Muscle of leg (tissue), 11 donors: Measurements from ENCODE around the gene PTPN14. TPM values are rescaled to one million over a fixed set of nuclear protein-coding genes. Genes with fewer than 3 reads are reported as not detected.
"Not testable (repeated sequence)": the region's sequence is repeated elsewhere in the genome, so short reads cannot be mapped to it uniquely, and the experiment has no call there.

ENCODE experiments used
- DNase-seq: peaks from one replicate; pipeline ENCODE4 v3.0.0; 2013
- H3K27ac ChIP-seq: one replicate; pipeline ENCODE4 v1.5.1; 2013; ENCODE audit warnings: mild to moderate bottlenecking, low read length, control low read depth
- H3K27me3 ChIP-seq: one replicate; pipeline ENCODE4 v1.6.1; 2013; ENCODE audit warnings: low read length; ENCODE audit not compliant: control insufficient read depth, insufficient read depth
- H3K36me3 ChIP-seq: one replicate; pipeline ENCODE4 v1.6.1; 2013; ENCODE audit warnings: low read length; ENCODE audit not compliant: control insufficient read depth, insufficient read depth
- H3K4me1 ChIP-seq: one replicate; pipeline ENCODE4 v1.6.1; 2013; ENCODE audit warnings: low read length; ENCODE audit not compliant: control insufficient read depth, insufficient read depth
- H3K4me3 ChIP-seq: one replicate; pipeline ENCODE4 v1.5.1; 2013; ENCODE audit warnings: low read length, control low read depth
- H3K9me3 ChIP-seq: replicated peaks from 2 replicates; pipeline ENCODE4 v1.6.1; 2013; ENCODE audit warnings: low read depth, low read length; ENCODE audit not compliant: control insufficient read depth
- WGBS: methylation state at CpG from one replicate; pipeline ENCODE4 v1.1.5; 2013; ENCODE audit warnings: missing lambda C conversion rate; ENCODE audit not compliant: insufficient coverage; 5-methylcytosine and 5-hydroxymethylcytosine counted together
- polyA plus RNA-seq, 8 donors: library from polyadenylated mRNA; unstranded; fragments of 120-200 nt; gene quantifications; one replicate each; pipeline versions ENCODE4 v1.2.1 to v1.2.3, GENCODE V29; 2013; ENCODE audit warnings: inconsistent platforms in 1 of 8, low replicate concordance in 1 of 8; ENCODE audit not compliant: insufficient read length in 8 of 8, insufficient read depth in 1 of 8
- total RNA-seq: library from RNA; stranded (reverse); fragments of 120-200 nt; gene quantifications from one replicate; pipeline ENCODE4 v1.2.4, GENCODE V29; 2013

Gene PTPN14
- total and polyA plus RNA-seq, 9 donors: 9.4 to 25.2 (median 15.8) TPM

DNA sequence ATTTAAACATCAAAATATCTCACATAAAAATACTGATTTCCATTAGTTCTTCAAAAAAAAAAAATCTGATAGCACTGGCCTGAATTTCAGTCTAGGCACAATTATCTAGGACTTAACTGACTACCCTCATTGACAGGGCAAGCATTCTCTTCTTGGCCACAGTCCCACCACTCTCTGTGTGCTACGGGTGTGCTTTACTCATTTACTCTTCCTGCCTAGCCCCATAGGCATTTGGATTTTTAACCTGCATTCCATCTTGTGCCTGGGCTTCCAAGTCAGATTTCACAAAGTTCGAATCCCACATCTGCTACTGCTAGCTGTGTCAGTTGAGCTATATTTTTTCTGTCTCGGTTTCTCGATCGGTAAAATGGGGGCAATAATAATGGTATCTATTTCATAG lies 38.0 kb downstream of the PTPN14 start:
- H3K27ac ChIP-seq: no peak overlapping the region
- peaks cover 7% of the 10 kb centered on the region for H3K4me1 ChIP-seq
- 56% methylated on average over 2 of the region's 5 CpGs for WGBS

GRCh38 chr1:214511639-214511998 lies 39.8 kb downstream of the PTPN14 start:
- H3K36me3 ChIP-seq: no peaks in the 10 kb centered on the region
- DNase-seq: no peak
- H3K27ac ChIP-seq: no peak overlapping the region
- no CpG with 5 or more reads among the region's 1 CpG for WGBS
- peaks cover 10% of the 10 kb centered on the region for H3K9me3 ChIP-seq
- peaks cover 7% of the 10 kb centered on the region for H3K4me1 ChIP-seq
- H3K4me3 ChIP-seq: no peak overlapping the region
- no peaks in the 10 kb centered on the region for H3K27me3 ChIP-seq

More for the DNA sequence above, 38.0 kb downstream of the PTPN14 start:
- DNase-seq: no peak
- peaks cover 10% of the 10 kb centered on the region for H3K9me3 ChIP-seq
- H3K36me3 ChIP-seq: no peaks in the 10 kb centered on the region
- H3K27me3 ChIP-seq: no peaks in the 10 kb centered on the region
- H3K4me3 ChIP-seq: no peak overlapping the region

DNA sequence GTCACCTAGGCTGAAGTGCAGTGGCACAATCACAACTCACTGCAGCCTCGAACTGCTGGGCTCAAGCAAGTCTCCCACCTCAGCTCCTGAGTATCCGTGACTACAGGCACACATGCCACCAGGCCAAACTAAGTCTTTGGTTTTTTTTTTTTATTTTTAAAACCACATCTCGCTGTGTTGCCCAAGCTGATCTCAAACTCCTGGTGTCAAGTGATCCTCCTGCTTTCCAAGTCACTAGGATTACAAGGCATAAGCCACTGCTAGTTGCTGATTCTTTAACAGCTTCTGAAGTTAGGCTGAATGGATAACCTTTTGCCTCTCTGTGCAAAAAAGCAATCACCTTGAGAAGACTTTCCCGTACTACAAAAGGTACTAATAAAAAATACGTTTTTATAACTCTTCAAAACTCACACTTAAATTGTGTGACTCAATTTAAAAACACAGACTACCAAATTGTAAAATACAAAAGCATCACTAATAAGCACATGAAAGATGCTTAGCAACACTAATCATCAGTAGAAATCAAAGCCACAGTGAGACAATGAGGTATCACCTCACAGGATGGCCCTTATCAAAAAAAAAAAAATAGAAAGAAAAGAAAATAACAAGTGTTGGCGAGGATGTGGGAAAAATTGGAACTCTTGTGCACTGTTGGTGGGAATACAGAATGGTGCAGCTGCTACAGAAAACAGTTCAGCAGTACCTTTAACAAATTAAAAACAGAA lies 40.3 kb downstream of the PTPN14 start:
- DNase-seq: no peak
- H3K27me3 ChIP-seq: no peaks in the 10 kb centered on the region
- peaks cover 10% of the 10 kb centered on the region for H3K9me3 ChIP-seq
- H3K36me3 ChIP-seq: no peaks in the 10 kb centered on the region
- H3K27ac ChIP-seq: no peak overlapping the region
- H3K4me1 ChIP-seq: peaks cover 7% of the 10 kb centered on the region
- 100% methylated on average over 2 of the region's 6 CpGs for WGBS
- no peak overlapping the region for H3K4me3 ChIP-seq

- H3K9me3 ChIP-seq: peaks cover 10% of the 10 kb centered on the region
- no peaks in the 10 kb centered on the region for H3K36me3 ChIP-seq
- no peaks in the 10 kb centered on the region for H3K27me3 ChIP-seq
- peaks cover 7% of the 10 kb centered on the region for H3K4me1 ChIP-seq
- H3K27ac ChIP-seq: no peak overlapping the region
- no peak for DNase-seq
- no peak overlapping the region for H3K4me3 ChIP-seq
These were observed 40.9 kb downstream of the PTPN14 start for GRCh38 chr1:214510477-214510876.

DNA sequence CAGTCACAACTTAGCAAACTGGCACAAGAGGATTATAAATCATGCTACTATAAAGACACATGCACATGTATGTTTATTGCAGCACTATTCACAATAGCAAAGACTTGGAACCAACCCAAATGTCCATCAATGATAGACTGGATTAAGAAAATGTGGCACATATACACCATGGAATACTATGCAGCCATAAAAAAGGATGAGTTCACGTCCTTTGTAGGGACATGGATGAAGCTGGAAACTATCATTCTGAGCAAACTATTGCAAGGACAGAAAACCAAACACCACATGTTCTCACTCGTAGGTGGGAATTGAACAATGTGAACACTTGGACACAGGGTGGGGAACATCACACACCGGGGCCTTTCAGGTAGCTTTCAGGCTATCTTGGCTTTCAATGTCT lies 41.8 kb downstream of the PTPN14 start:
- not testable (repeated sequence) for H3K36me3 ChIP-seq, H3K27me3 ChIP-seq, DNase-seq, H3K27ac ChIP-seq, H3K4me1 ChIP-seq, H3K4me3 ChIP-seq, H3K9me3 ChIP-seq
- no CpG with 5 or more reads among the region's 3 CpGs for WGBS

- peaks cover 4% of the 10 kb centered on the region for H3K4me1 ChIP-seq
- no peaks in the 10 kb centered on the region for H3K27me3 ChIP-seq
- no peak overlapping the region for H3K27ac ChIP-seq
- peaks cover 10% of the 10 kb centered on the region for H3K9me3 ChIP-seq
- no peak overlapping the region for H3K4me3 ChIP-seq
- H3K36me3 ChIP-seq: no peaks in the 10 kb centered on the region
- no peak for DNase-seq
- no CpG with 5 or more reads among the region's 2 CpGs for WGBS
These were observed 44.4 kb downstream of the PTPN14 start for GRCh38 chr1:214506972-214507431.

GRCh38 chr1:214505134-214505533 lies 46.3 kb downstream of the PTPN14 start:
- DNase-seq: no peak
- Histone ChIP-seq H3K4me1 (peaks cover 4% of the 10 kb centered on the region), H3K27me3 (no peaks in the 10 kb centered on the region), H3K27ac (no peak overlapping the region), H3K9me3 (peaks cover 4% of the 10 kb centered on the region), H3K36me3 (no peaks in the 10 kb centered on the region), H3K4me3 (no peak overlapping the region)
- 83% methylated on average over 6 of the region's 8 CpGs for WGBS

DNA sequence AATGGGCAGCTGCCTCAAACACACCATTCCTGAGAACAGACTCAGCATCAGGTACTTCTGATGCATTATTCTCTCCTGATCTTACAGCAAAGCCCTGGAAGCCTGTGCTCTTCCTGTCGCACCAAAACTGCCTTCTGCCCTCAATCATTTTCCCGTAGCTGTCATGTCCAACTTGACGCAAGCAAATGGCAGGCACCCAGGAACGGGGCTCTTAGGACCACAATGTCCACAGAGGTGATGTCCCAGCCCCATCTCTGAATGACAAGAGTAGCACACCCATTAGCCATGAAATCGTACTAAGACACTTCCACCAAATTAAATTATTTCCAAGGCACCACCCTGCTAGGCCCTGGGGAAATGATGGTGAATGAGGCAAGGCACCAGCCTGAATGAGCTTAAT lies 47.1 kb downstream of the PTPN14 start:
- no peaks in the 10 kb centered on the region for H3K27me3 ChIP-seq
- no peak overlapping the region for H3K27ac ChIP-seq
- H3K4me1 ChIP-seq: peaks cover 4% of the 10 kb centered on the region
- 84% methylated on average over 4 of the region's 5 CpGs for WGBS
- no peaks in the 10 kb centered on the region for H3K36me3 ChIP-seq
- DNase-seq: no peak
- H3K9me3 ChIP-seq: no peaks in the 10 kb centered on the region
- no peak overlapping the region for H3K4me3 ChIP-seq

- H3K27ac ChIP-seq: no peak overlapping the region
These were observed 47.8 kb downstream of the PTPN14 start for GRCh38 chr1:214503553-214503952.

GRCh38 chr1:214500340-214501055 lies 50.9 kb downstream of the PTPN14 start:
- WGBS: 42% methylated on average over 2 of the region's 4 CpGs
- H3K4me1 ChIP-seq: peaks cover 4% of the 10 kb centered on the region
- DNase-seq: no peak
- no peak overlapping the region for H3K4me3 ChIP-seq
- H3K27me3 ChIP-seq: no peaks in the 10 kb centered on the region
- no peaks in the 10 kb centered on the region for H3K9me3 ChIP-seq
- H3K36me3 ChIP-seq: no peaks in the 10 kb centered on the region
- no peak overlapping the region for H3K27ac ChIP-seq

More at GRCh38 chr1:214503553-214503952, 47.8 kb downstream of the PTPN14 start:
- no CpG with 5 or more reads among the region's 4 CpGs for WGBS
- H3K9me3 ChIP-seq: no peaks in the 10 kb centered on the region
- peaks cover 4% of the 10 kb centered on the region for H3K4me1 ChIP-seq
- H3K36me3 ChIP-seq: no peaks in the 10 kb centered on the region
- no peaks in the 10 kb centered on the region for H3K27me3 ChIP-seq
- no peak for DNase-seq
- H3K4me3 ChIP-seq: no peak overlapping the region
